Measurements from ENCODE around the gene DNM1.

DNM1 gene

GRCh38 chr9:128205296-128205944, 2.2 kb downstream of the DNM1 start:
- DNase-seq (ENCODE audit: low read depth in 2 of 2), result no peak

- no peak for DNase-seq (ENCODE audit: low read depth in 2 of 2)
Measured at GRCh38 chr9:128206484-128206883, 3.3 kb downstream of the DNM1 start.

- no peak for DNase-seq (ENCODE audit: low read depth in 2 of 2)
Measured at GRCh38 chr9:128206916-128207910, 4.0 kb downstream of the DNM1 start.

GRCh38 chr9:128208386-128208785, 5.2 kb downstream of the DNM1 start:
- no peak for DNase-seq (ENCODE audit: low read depth in 2 of 2)

- no peak for DNase-seq (ENCODE audit: low read depth in 2 of 2)
Measured at GRCh38 chr9:128208946-128209669, 5.9 kb downstream of the DNM1 start.

GRCh38 chr9:128211186-128211980, 8.2 kb downstream of the DNM1 start:
- DNase-seq (ENCODE audit: low read depth in 2 of 2), result no peak

- DNase-seq (ENCODE audit: low read depth in 2 of 2), result no peak
Measured at GRCh38 chr9:128211981-128212281, 8.8 kb downstream of the DNM1 start.

- no peak for DNase-seq (ENCODE audit: low read depth in 2 of 2)
Measured at GRCh38 chr9:128213746-128214497, 10.7 kb downstream of the DNM1 start.

- no peak for DNase-seq (ENCODE audit: low read depth in 2 of 2)
Measured at GRCh38 chr9:128214571-128215490, 11.7 kb downstream of the DNM1 start.

- no peak for DNase-seq (ENCODE audit: low read depth in 2 of 2)
Measured at GRCh38 chr9:128215491-128216409, 12.6 kb downstream of the DNM1 start.

- DNase-seq (ENCODE audit: low read depth in 2 of 2), result no peak
Measured at GRCh38 chr9:128216781-128217553, 13.8 kb downstream of the DNM1 start.

GRCh38 chr9:128218172-128218517, 15.0 kb downstream of the DNM1 start:
- DNase-seq (ENCODE audit: low read depth in 2 of 2), result no peak

GRCh38 chr9:128218518-128219389, 15.6 kb downstream of the DNM1 start:
- DNase-seq (ENCODE audit: low read depth in 2 of 2), result peak; percentile 82 to 89

- DNase-seq (ENCODE audit: low read depth in 2 of 2), result no peak
Measured at GRCh38 chr9:128219831-128220230, 16.7 kb downstream of the DNM1 start.

- DNase-seq (ENCODE audit: low read depth in 2 of 2), result no peak
Measured at GRCh38 chr9:128222026-128222425, 18.8 kb downstream of the DNM1 start.

GRCh38 chr9:128222880-128223670, 19.9 kb downstream of the DNM1 start:
- no peak for DNase-seq (ENCODE audit: low read depth in 2 of 2)

Data from stimulated activated CD8-positive, alpha-beta memory T cell treated with anti-CD3 and anti-CD28 coated beads, Interleukin-7, amount 100 ng/mL, for 4 hours (primary cell).